Measurements from ENCODE around the gene C1QTNF9.
"Not testable (repeated sequence)": the region's sequence is repeated elsewhere in the genome, so short reads cannot be mapped to it uniquely, and the experiment has no call there.

DNA sequence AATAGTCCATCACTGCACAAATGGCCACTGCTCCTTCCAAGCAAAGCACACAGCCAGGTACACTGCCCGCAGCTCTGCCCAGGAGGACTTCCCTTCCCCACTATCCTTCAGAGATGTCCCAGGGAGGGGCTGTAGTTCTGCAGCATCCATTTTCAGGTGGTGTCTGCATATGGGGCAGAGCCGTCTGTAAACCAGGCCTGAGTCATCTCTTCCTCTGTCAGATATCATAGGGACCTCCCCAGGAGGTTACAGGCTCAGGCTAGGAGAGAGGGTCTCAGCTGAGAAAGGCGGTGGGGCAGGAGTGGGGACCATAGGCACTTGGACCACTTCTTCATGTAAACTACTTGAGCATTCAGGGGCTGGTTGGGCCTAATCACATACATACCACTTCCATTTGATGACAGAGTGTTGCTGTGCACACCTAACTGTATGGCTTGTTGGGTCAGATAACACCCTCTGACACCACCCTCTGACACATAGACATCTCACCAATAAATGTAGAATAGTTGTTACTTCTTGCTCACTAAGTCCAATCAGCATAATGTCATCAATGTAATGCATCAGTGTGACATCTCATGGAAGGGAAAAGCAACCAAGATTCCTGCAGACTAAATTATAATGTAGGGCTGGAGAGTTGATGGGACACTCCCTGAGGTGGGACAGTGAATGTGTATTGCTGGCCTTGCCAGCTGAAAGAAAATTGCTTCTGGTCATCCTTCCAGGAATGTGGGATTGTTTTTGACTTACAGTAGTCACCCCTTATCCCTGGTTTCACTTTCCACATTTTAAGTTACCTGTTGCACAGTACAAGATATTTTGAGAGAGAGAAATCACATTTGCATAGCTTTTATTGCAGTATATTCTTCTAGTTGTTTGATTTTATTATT lies 40.6 kb downstream of the C1QTNF9 start:
- TF ChIP-seq, protein P1, sequence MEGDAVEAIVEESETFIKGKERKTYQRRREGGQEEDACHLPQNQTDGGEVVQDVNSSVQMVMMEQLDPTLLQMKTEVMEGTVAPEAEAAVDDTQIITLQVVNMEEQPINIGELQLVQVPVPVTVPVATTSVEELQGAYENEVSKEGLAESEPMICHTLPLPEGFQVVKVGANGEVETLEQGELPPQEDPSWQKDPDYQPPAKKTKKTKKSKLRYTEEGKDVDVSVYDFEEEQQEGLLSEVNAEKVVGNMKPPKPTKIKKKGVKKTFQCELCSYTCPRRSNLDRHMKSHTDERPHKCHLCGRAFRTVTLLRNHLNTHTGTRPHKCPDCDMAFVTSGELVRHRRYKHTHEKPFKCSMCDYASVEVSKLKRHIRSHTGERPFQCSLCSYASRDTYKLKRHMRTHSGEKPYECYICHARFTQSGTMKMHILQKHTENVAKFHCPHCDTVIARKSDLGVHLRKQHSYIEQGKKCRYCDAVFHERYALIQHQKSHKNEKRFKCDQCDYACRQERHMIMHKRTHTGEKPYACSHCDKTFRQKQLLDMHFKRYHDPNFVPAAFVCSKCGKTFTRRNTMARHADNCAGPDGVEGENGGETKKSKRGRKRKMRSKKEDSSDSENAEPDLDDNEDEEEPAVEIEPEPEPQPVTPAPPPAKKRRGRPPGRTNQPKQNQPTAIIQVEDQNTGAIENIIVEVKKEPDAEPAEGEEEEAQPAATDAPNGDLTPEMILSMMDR (IDR thresholded peaks at IDR 0.05; ENCODE audit: low read depth, low read length, poor library complexity, severe bottlenecking), result not testable (repeated sequence)
- TF ChIP-seq EZH2phosphoT487 (IDR thresholded peaks at IDR 0.05; ENCODE audit: borderline replicate concordance, low read length), result not testable (repeated sequence)

Data from DOHH2 (cell line).